Measurements from ENCODE around the gene COL9A3. TPM values are rescaled to one million over a fixed set of nuclear protein-coding genes. Genes with fewer than 3 reads are reported as not detected.

The COL9A3 gene
- total RNA-seq, 1 donor from 2014 or later, result 576 TPM

DNA sequence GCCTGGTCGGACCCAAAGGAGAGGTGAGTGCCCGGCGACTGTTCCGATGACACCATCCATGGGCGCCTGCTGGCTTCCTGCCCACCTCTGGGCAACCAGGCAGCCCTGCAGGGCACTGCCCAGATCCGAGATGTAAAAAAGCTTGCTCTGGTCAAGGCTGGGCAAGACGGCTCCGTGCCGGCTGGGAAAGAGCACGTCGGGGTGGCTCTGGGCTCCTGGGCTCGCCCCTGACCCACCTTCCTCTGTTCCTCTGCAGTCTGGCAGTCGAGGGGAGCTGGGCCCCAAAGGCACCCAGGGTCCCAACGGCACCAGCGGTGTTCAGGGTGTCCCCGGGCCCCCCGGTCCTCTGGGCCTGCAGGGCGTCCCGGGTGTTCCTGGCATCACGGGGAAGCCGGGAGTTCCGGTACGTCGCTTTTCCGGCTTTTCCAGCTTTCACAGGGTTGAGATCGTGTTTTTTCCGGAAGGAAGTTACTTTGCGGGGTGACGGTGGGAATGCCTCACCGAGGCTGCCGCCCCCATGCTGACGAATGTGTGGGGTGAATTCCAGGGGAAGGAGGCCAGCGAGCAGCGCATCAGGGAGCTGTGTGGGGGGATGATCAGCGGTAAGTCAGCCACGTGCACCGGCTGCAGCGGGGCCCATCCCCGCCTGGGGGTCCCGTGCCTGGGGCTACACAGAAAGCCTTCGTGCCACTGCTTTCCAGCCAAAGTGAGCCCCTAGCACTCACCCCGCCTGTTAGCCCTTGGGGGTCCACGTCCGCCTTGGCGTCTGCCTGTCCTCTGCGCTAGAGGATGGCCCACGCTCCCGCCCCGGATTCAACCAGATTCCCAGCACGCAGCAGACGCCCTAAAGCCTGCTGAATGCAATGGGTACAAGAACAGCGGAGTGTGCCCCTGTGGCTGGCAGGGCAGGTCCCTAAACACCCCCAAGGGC, 19.3 kb downstream of the COL9A3 start:
- Mint-ChIP-seq H3K4me1 (peaks cover 12% of the 10 kb centered on the region), H3K27me3 (ENCODE audit: low read depth) (no peaks in the 10 kb centered on the region), H3K9me3 (no peaks in the 10 kb centered on the region), H3K27ac (peak overlapping the region; percentile 43), H3K36me3 (peaks cover 40% of the 10 kb centered on the region), H3K4me3 (no peak overlapping the region)
- no peak for DNase-seq (ENCODE audit: low spot score in 2 of 2, unreplicated experiment in 2 of 2)
- TF ChIP-seq, protein P1, sequence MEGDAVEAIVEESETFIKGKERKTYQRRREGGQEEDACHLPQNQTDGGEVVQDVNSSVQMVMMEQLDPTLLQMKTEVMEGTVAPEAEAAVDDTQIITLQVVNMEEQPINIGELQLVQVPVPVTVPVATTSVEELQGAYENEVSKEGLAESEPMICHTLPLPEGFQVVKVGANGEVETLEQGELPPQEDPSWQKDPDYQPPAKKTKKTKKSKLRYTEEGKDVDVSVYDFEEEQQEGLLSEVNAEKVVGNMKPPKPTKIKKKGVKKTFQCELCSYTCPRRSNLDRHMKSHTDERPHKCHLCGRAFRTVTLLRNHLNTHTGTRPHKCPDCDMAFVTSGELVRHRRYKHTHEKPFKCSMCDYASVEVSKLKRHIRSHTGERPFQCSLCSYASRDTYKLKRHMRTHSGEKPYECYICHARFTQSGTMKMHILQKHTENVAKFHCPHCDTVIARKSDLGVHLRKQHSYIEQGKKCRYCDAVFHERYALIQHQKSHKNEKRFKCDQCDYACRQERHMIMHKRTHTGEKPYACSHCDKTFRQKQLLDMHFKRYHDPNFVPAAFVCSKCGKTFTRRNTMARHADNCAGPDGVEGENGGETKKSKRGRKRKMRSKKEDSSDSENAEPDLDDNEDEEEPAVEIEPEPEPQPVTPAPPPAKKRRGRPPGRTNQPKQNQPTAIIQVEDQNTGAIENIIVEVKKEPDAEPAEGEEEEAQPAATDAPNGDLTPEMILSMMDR (IDR thresholded peaks at IDR 0.05; ENCODE audit: unreplicated experiment), result no peak

DNA sequence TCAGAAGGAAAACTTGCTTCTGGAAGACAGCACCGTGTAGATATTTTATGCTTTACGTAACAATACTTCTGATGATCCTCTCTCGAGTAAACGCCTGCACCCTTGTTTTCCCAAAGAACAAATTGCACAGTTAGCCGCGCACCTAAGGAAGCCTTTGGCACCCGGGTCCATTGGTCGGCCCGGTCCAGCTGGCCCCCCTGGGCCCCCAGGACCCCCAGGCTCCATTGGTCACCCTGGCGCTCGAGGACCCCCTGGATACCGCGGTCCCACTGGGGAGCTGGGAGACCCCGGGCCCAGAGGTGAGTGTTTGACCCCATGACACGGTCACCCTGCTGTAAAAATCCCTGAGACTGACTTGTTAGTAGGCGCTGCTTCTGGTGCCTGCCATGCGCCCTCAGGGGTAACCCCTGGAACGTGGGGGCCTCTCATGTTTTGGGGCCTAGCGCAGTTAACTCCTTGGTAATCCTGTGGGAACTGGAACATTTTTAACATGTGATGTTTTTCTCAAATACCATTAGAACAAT, 20.2 kb downstream of the COL9A3 start:
- Mint-ChIP-seq H3K27me3 (ENCODE audit: low read depth) (no peaks in the 10 kb centered on the region), H3K4me3 (no peak overlapping the region), H3K36me3 (peaks cover 41% of the 10 kb centered on the region), H3K27ac (no peak overlapping the region), H3K4me1 (peaks cover 8% of the 10 kb centered on the region), H3K9me3 (no peaks in the 10 kb centered on the region)
- TF ChIP-seq, protein P1 (IDR thresholded peaks at IDR 0.05; ENCODE audit: unreplicated experiment), result no peak
- no peak for DNase-seq (ENCODE audit: low spot score in 2 of 2, unreplicated experiment in 2 of 2)

DNA sequence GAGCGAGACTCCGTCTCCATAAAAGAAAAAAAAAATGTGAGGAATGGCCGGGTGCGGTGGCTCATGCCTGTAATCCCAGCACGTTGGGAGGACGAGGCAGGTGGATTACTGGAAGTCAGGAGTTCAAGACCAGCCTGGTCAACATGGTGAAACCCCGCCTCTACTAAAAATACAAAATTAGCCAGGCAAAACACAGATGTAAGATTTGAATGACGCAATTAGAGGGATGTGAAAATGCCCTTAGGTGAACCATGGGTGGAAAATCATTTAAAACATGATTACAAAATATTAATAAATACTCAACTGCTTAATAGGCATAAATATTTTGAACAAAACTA, 20.9 kb downstream of the COL9A3 start:
- no peak overlapping the region for H3K27ac Mint-ChIP-seq
- no peaks in the 10 kb centered on the region for H3K27me3 Mint-ChIP-seq (ENCODE audit: low read depth)
- no peaks in the 10 kb centered on the region for H3K9me3 Mint-ChIP-seq
- peaks cover 6% of the 10 kb centered on the region for H3K4me1 Mint-ChIP-seq
- H3K36me3 Mint-ChIP-seq, result peaks cover 39% of the 10 kb centered on the region
- no peak overlapping the region for H3K4me3 Mint-ChIP-seq
- DNase-seq (ENCODE audit: low spot score in 2 of 2, unreplicated experiment in 2 of 2), result no peak
- TF ChIP-seq, protein P1 (IDR thresholded peaks at IDR 0.05; ENCODE audit: unreplicated experiment), result no peak

DNA sequence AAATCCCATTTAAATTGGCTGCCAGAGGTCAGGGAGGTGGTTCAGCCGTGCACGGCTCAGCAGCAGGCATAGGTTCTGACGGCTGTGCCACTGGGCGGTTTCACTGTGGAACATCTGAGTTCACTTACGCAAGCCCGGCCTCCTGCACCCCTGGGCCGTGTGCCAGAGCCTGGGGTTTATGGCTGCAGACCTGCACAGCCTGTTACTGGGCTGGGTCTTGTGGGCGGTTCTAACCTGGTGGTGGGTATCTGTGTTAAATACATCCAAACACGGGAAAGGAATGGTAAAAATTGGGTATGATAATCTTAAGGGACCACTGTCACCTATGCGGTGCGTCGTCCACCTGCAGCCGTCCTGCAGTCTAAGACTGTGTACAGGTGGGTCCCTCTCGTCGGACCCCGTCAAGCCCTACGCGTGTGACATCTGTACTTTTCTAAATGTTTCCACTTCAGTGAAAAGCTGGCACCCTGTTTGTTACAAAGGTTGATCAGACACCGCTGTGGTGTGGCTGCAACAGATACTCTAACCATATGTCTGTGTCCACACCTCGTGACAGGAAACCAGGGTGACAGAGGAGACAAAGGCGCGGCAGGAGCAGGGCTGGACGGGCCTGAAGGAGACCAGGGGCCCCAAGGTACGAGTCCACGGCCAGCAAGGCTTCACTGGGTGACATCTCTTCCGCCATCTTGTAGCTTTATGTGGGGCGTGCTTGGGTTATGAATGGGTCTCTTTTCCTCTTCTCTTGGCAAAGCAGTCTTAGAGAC, 21.5 kb downstream of the COL9A3 start:
- no peak overlapping the region for H3K4me3 Mint-ChIP-seq
- TF ChIP-seq, protein P1 (IDR thresholded peaks at IDR 0.05; ENCODE audit: unreplicated experiment), result no peak

DNA sequence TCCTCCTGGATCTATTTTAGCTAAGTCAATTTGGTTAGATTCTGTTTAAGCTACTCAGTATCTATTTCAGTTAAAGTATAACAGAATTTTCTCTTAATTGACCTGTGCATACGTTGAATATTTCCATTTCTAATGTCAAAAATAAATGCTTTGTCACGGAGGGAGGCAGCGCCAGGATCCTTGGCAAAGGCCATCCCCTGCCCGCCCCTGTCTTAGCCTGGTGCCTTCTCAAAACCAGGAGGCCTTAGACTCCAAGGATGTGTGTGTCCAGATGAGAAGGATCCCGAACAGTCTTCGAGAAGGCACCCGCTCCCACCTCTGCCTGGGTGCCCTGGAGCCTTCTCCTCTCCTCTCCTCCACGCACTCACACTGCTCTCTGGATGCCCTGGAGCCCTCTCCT, 22.4 kb downstream of the COL9A3 start:
- Mint-ChIP-seq H3K4me1 (peaks cover 6% of the 10 kb centered on the region), H3K27ac (no peak overlapping the region), H3K27me3 (ENCODE audit: low read depth) (no peaks in the 10 kb centered on the region), H3K36me3 (peaks cover 36% of the 10 kb centered on the region), H3K4me3 (no peak overlapping the region), H3K9me3 (no peaks in the 10 kb centered on the region)
- TF ChIP-seq, protein P1 (IDR thresholded peaks at IDR 0.05; ENCODE audit: unreplicated experiment), result no peak
- no peak for DNase-seq (ENCODE audit: low spot score in 2 of 2, unreplicated experiment in 2 of 2)

More for the DNA sequence above, 21.5 kb downstream of the COL9A3 start:
- H3K36me3 Mint-ChIP-seq, result peaks cover 35% of the 10 kb centered on the region
- H3K27me3 Mint-ChIP-seq (ENCODE audit: low read depth), result no peaks in the 10 kb centered on the region
- no peak for DNase-seq (ENCODE audit: low spot score in 2 of 2, unreplicated experiment in 2 of 2)
- no peak overlapping the region for H3K27ac Mint-ChIP-seq
- peaks cover 6% of the 10 kb centered on the region for H3K4me1 Mint-ChIP-seq
- H3K9me3 Mint-ChIP-seq, result no peaks in the 10 kb centered on the region

All from mesothelial cell of epicardium (in vitro differentiated cells).